HG02981 (cell line): ENCODE data around the gene EZR.
"Not testable (repeated sequence)": the region's sequence is repeated elsewhere in the genome, so short reads cannot be mapped to it uniquely, and the experiment has no call there.

ENCODE experiments used
- ATAC-seq: cut with Tn5 transposase; IDR thresholded peaks from one replicate; pipeline ENCODE4 v1.9.1; 2021; ENCODE audit warnings: mild to moderate bottlenecking, moderate library complexity; ENCODE audit not compliant: unreplicated experiment

Gene EZR

GRCh38 chr6:158799051-158799792, 19.9 kb downstream of the EZR start:
- no peak for ATAC-seq

GRCh38 chr6:158798311-158798710, 20.9 kb downstream of the EZR start:
- no peak for ATAC-seq

- ATAC-seq, result no peak
Measured at GRCh38 chr6:158797331-158798310, 21.5 kb downstream of the EZR start.

- no peak for ATAC-seq
Measured at GRCh38 chr6:158796353-158796752, 22.8 kb downstream of the EZR start.

GRCh38 chr6:158795516-158795915, 23.7 kb downstream of the EZR start:
- ATAC-seq, result no peak

GRCh38 chr6:158793432-158793831, 25.7 kb downstream of the EZR start:
- ATAC-seq, result peak; percentile 68

- not testable (repeated sequence) for ATAC-seq
Measured at GRCh38 chr6:158792505-158792904, 26.7 kb downstream of the EZR start.

GRCh38 chr6:158791274-158791855, 27.8 kb downstream of the EZR start:
- no peak for ATAC-seq

- no peak for ATAC-seq
Measured at GRCh38 chr6:158789115-158789917, 29.9 kb downstream of the EZR start.

GRCh38 chr6:158787395-158787794, 31.8 kb downstream of the EZR start:
- ATAC-seq, result no peak

GRCh38 chr6:158786645-158787304, 32.4 kb downstream of the EZR start:
- no peak for ATAC-seq

- no peak for ATAC-seq
Measured at GRCh38 chr6:158785036-158785435, 34.1 kb downstream of the EZR start.

- no peak for ATAC-seq
Measured at GRCh38 chr6:158784505-158784904, 34.7 kb downstream of the EZR start.

- no peak for ATAC-seq
Measured at GRCh38 chr6:158783851-158784250, 35.3 kb downstream of the EZR start.

- no peak for ATAC-seq
Measured at GRCh38 chr6:158783167-158783450, 36.1 kb downstream of the EZR start.

GRCh38 chr6:158782432-158783166, 36.6 kb downstream of the EZR start:
- no peak for ATAC-seq

GRCh38 chr6:158781692-158782373, 37.3 kb downstream of the EZR start:
- no peak for ATAC-seq

GRCh38 chr6:158780988-158781691, 38.0 kb downstream of the EZR start:
- no peak for ATAC-seq
